Measurements from ENCODE around the gene NOP9.
A peak's percentile ranks its signal among the peaks of the same experiment; 100 is the strongest.

NOP9 gene, protein sequence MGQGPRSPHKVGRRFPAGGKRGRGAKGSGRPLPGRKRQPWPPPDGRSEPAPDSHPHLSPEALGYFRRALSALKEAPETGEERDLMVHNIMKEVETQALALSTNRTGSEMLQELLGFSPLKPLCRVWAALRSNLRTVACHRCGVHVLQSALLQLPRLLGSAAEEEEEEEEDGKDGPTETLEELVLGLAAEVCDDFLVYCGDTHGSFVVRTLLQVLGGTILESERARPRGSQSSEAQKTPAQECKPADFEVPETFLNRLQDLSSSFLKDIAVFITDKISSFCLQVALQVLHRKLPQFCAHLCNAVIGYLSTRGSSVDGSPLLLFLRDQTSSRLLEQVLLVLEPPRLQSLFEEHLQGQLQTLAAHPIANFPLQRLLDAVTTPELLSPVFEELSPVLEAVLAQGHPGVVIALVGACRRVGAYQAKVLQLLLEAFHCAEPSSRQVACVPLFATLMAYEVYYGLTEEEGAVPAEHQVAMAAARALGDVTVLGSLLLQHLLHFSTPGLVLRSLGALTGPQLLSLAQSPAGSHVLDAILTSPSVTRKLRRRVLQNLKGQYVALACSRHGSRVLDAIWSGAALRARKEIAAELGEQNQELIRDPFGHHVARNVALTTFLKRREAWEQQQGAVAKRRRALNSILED

DNA sequence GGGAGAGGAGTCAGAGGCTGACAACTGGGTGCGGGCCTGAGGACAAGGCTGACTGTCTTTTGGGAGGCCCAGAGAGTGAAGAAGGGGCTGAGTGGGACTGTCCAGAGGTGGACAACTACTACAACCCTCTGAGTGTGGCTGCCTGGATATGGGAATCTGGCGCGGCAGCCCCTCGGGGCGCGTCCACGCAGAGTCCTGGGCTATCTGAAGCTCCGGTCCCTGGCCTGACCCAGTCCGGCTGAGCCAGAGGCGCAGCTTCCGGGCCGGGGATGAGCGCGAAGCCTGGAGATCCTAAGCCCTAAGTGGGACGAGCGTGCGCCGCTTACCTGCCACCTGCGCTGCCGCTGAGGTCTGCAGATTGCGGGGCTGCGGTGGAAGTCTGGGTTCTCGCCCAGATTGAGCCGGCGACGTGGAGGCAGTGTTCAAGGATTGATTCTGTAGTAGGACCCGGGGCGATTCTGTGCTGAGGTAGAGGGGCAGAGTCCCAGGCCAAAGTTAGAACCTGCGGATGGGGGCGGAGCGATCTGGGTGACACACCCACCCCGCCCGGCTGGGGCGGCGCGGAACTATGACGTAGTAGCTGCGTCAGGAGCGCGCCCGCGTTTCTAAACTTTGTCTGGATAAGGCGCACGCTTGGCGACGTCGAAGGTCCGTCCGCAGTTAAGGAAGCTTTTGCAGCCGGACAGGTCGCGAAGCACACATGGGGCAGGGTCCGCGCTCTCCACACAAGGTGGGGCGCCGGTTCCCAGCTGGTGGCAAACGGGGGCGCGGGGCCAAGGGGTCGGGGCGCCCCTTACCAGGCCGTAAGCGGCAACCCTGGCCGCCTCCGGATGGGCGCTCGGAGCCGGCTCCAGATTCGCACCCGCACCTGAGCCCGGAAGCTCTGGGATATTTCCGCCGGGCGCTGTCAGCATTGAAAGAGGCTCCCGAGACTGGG, at the start of gene NOP9, which contains the start of gene DHRS1:
Gene NOP9, plus strand, starts transcription at position 596 of the 937 bp plus-strand sequence. Its CDS starts 105 bp downstream, at position 701.
Gene DHRS1, minus strand, starts transcription at position 526 of the 937 bp plus-strand sequence. CDS start 674 bp downstream, outside the sequence.
- Histone ChIP-seq H3K27me3 (ENCODE audit: control insufficient read depth, insufficient read depth, low read length) (no peaks in the 10 kb centered on the region), H3K4me1 (ENCODE audit: control insufficient read depth, low read depth, low read length) (no peaks in the 10 kb centered on the region), H3K36me3 (ENCODE audit: control insufficient read depth, low read depth, low read length) (peaks cover 36% of the 10 kb centered on the region), H3K9me3 (ENCODE audit: control insufficient read depth, low read depth, low read length) (no peaks in the 10 kb centered on the region), H3K9ac (ENCODE audit: low read length) (peak within 1 kb of the TSS; percentile 73), H3K27ac (ENCODE audit: low read length) (no peak within 1 kb of the TSS), H3K4me3 (ENCODE audit: low read length) (peak within 1 kb of the TSS; percentile 89)

GRCh38 chr14:24250354-24250753, 49.3 kb upstream of the NOP9 start:
- no peak overlapping the region for H3K27ac ChIP-seq (ENCODE audit: low read length)
- H3K4me1 ChIP-seq (ENCODE audit: control insufficient read depth, low read depth, low read length): no peaks in the 10 kb centered on the region
- no peaks in the 10 kb centered on the region for H3K9me3 ChIP-seq (ENCODE audit: control insufficient read depth, low read depth, low read length)
- no peaks in the 10 kb centered on the region for H3K27me3 ChIP-seq (ENCODE audit: control insufficient read depth, insufficient read depth, low read length)
- H3K9ac ChIP-seq (ENCODE audit: low read length): no peak overlapping the region
- H3K36me3 ChIP-seq (ENCODE audit: control insufficient read depth, low read depth, low read length): no peaks in the 10 kb centered on the region
- H3K4me3 ChIP-seq (ENCODE audit: low read length): no peak overlapping the region

DNA sequence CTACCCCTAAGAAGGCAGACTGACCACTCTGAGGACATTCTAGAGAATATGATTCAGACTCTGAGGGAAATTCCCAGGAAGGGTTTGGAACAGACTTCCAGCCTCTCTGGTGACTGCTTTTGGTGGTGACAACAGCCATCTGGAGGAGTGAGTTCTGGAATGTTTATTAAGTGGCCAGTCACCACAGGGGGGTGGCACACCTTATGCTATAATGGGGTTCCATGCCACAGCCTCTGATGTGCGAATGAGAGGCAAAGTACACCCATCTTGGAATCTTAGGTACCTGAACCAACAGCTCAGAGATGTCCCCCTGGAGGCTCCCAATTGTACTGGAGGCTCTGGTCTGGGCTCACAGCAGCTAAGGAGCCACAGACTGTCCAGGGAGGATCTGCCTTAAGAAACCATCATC, 47.8 kb upstream of the NOP9 start:
- no peak overlapping the region for H3K9ac ChIP-seq (ENCODE audit: low read length)
- no peaks in the 10 kb centered on the region for H3K4me1 ChIP-seq (ENCODE audit: control insufficient read depth, low read depth, low read length)
- no peaks in the 10 kb centered on the region for H3K36me3 ChIP-seq (ENCODE audit: control insufficient read depth, low read depth, low read length)
- no peak overlapping the region for H3K4me3 ChIP-seq (ENCODE audit: low read length)
- no peaks in the 10 kb centered on the region for H3K9me3 ChIP-seq (ENCODE audit: control insufficient read depth, low read depth, low read length)
- H3K27me3 ChIP-seq (ENCODE audit: control insufficient read depth, insufficient read depth, low read length): no peaks in the 10 kb centered on the region
- no peak overlapping the region for H3K27ac ChIP-seq (ENCODE audit: low read length)

DNA sequence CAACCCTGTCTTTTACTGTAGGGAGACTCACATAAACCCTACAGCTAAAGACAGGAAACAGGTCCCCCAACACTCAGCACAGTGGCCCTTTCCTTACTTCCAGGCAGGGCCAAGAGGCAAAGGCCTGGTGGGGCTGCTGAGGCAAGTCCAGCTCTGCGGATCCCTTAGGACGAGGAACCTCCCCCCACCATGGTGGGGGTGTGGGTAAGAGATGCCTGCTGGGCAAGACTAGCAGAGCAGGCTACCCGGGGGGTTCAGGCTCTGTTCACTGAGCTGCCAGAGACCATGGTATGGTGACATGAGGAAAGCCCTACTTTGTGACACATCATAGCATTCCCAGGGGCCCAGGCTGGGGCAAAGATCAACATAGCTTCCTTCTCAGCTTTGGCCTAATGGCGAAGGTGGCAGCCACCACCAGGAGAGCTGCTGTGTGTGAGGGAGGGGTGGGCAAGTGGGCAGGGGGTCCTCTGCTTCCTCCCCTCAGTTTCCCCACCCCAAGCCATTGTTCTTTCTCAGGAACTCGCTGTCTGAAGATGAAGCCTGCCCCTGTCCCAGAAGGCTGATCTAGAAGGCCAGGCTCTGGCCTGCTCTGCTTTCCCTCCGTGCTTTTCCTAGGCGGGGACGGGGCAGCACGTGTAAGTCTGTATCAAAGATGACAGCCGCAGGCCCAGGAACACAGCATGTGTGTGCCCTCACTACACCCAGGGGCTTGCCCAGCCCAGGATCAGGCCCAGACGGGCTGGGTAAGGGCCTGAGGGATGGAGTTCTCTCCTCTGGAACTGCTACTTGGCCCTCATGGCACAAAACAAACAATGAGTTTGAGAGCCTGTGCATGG, 47.1 kb upstream of the NOP9 start:
- Histone ChIP-seq H3K9me3 (ENCODE audit: control insufficient read depth, low read depth, low read length) (no peaks in the 10 kb centered on the region), H3K27me3 (ENCODE audit: control insufficient read depth, insufficient read depth, low read length) (no peaks in the 10 kb centered on the region), H3K9ac (ENCODE audit: low read length) (no peak overlapping the region), H3K27ac (ENCODE audit: low read length) (no peak overlapping the region), H3K4me1 (ENCODE audit: control insufficient read depth, low read depth, low read length) (no peaks in the 10 kb centered on the region), H3K4me3 (ENCODE audit: low read length) (no peak overlapping the region), H3K36me3 (ENCODE audit: control insufficient read depth, low read depth, low read length) (no peaks in the 10 kb centered on the region)

GRCh38 chr14:24253936-24254335, 45.7 kb upstream of the NOP9 start:
- no peaks in the 10 kb centered on the region for H3K36me3 ChIP-seq (ENCODE audit: control insufficient read depth, low read depth, low read length)

GRCh38 chr14:24254630-24255392, 44.8 kb upstream of the NOP9 start:
- Histone ChIP-seq H3K27ac (ENCODE audit: low read length) (no peak overlapping the region), H3K36me3 (ENCODE audit: control insufficient read depth, low read depth, low read length) (no peaks in the 10 kb centered on the region), H3K9ac (ENCODE audit: low read length) (no peak overlapping the region), H3K4me3 (ENCODE audit: low read length) (no peak overlapping the region), H3K27me3 (ENCODE audit: control insufficient read depth, insufficient read depth, low read length) (no peaks in the 10 kb centered on the region), H3K4me1 (ENCODE audit: control insufficient read depth, low read depth, low read length) (no peaks in the 10 kb centered on the region), H3K9me3 (ENCODE audit: control insufficient read depth, low read depth, low read length) (no peaks in the 10 kb centered on the region)

More at GRCh38 chr14:24253936-24254335, 45.7 kb upstream of the NOP9 start:
- Histone ChIP-seq H3K9ac (ENCODE audit: low read length) (no peak overlapping the region), H3K9me3 (ENCODE audit: control insufficient read depth, low read depth, low read length) (no peaks in the 10 kb centered on the region), H3K27ac (ENCODE audit: low read length) (no peak overlapping the region), H3K4me1 (ENCODE audit: control insufficient read depth, low read depth, low read length) (no peaks in the 10 kb centered on the region), H3K4me3 (ENCODE audit: low read length) (no peak overlapping the region), H3K27me3 (ENCODE audit: control insufficient read depth, insufficient read depth, low read length) (no peaks in the 10 kb centered on the region)

GRCh38 chr14:24255438-24255837, 44.2 kb upstream of the NOP9 start:
- no peak overlapping the region for H3K4me3 ChIP-seq (ENCODE audit: low read length)
- H3K9me3 ChIP-seq (ENCODE audit: control insufficient read depth, low read depth, low read length): no peaks in the 10 kb centered on the region
- no peak overlapping the region for H3K9ac ChIP-seq (ENCODE audit: low read length)
- no peaks in the 10 kb centered on the region for H3K27me3 ChIP-seq (ENCODE audit: control insufficient read depth, insufficient read depth, low read length)
- no peaks in the 10 kb centered on the region for H3K4me1 ChIP-seq (ENCODE audit: control insufficient read depth, low read depth, low read length)
- no peak overlapping the region for H3K27ac ChIP-seq (ENCODE audit: low read length)
- no peaks in the 10 kb centered on the region for H3K36me3 ChIP-seq (ENCODE audit: control insufficient read depth, low read depth, low read length)

DNA sequence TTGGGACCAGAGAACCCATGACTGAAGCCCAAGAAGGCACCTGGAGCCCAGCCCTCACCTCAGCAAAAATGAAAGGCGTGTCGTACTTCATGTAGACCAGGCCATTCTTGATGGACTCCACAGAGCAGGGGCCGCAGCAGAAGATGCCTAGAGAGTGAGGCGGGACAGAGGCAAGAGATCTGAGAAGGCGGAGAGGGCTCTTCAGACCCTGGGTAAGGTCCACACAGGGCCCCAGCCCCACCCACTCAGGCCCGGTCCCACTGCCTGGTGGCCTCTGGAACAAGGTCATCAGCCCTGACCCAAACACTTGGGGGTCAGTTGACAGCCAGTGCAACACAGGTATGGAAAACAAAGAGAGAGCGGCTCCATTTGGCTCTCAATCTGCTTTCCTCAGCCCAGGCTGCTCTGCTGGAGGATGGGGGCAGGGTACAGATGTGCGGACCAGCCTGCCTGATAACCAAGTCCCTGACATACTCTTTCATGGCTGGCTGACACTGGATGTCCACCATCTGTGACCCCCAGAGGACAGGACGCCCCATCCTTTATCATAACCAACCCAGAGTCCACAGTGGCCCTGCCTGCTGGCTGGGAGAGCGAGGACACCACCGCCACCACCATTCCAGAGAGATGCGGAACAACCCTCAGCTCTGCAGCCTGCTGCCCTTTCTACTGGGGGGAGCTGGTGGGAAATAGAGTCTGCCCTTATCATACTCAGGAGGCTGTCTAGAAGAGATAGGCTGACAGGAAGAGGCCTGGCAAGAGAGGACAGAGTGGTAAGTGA, 43.5 kb upstream of the NOP9 start:
- Histone ChIP-seq H3K27ac (ENCODE audit: low read length) (no peak overlapping the region), H3K36me3 (ENCODE audit: control insufficient read depth, low read depth, low read length) (no peaks in the 10 kb centered on the region), H3K4me3 (ENCODE audit: low read length) (no peak overlapping the region), H3K4me1 (ENCODE audit: control insufficient read depth, low read depth, low read length) (no peaks in the 10 kb centered on the region), H3K9me3 (ENCODE audit: control insufficient read depth, low read depth, low read length) (no peaks in the 10 kb centered on the region), H3K9ac (ENCODE audit: low read length) (no peak overlapping the region), H3K27me3 (ENCODE audit: control insufficient read depth, insufficient read depth, low read length) (no peaks in the 10 kb centered on the region)

GRCh38 chr14:24256960-24257359, 42.7 kb upstream of the NOP9 start:
- no peaks in the 10 kb centered on the region for H3K27me3 ChIP-seq (ENCODE audit: control insufficient read depth, insufficient read depth, low read length)

DNA sequence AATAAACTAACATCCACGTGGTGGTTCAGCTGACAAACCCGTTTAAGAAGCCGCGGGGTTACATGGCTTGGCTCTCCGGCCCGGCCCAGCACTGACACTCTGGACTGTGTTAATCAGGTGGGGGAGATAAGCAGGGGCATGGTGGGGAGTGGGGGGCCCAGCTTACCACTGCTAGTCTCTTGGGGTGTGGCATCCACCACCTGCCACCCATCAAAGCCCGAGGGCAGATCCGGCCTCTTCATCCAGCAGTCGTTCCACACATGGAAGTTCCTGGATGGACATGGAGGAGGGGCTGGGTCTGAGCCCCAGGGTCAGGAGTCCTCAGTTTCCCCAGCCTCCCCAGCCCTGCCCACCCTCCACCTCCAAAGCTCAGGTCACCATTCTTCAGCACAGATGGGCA, 41.5 kb upstream of the NOP9 start:
- Histone ChIP-seq H3K4me3 (ENCODE audit: low read length) (no peak overlapping the region), H3K27me3 (ENCODE audit: control insufficient read depth, insufficient read depth, low read length) (no peaks in the 10 kb centered on the region), H3K4me1 (ENCODE audit: control insufficient read depth, low read depth, low read length) (no peaks in the 10 kb centered on the region), H3K36me3 (ENCODE audit: control insufficient read depth, low read depth, low read length) (no peaks in the 10 kb centered on the region), H3K9ac (ENCODE audit: low read length) (no peak overlapping the region), H3K9me3 (ENCODE audit: control insufficient read depth, low read depth, low read length) (no peaks in the 10 kb centered on the region), H3K27ac (ENCODE audit: low read length) (no peak overlapping the region)

More at GRCh38 chr14:24256960-24257359, 42.7 kb upstream of the NOP9 start:
- Histone ChIP-seq H3K9ac (ENCODE audit: low read length) (no peak overlapping the region), H3K4me1 (ENCODE audit: control insufficient read depth, low read depth, low read length) (no peaks in the 10 kb centered on the region), H3K9me3 (ENCODE audit: control insufficient read depth, low read depth, low read length) (no peaks in the 10 kb centered on the region), H3K36me3 (ENCODE audit: control insufficient read depth, low read depth, low read length) (no peaks in the 10 kb centered on the region), H3K27ac (ENCODE audit: low read length) (no peak overlapping the region), H3K4me3 (ENCODE audit: low read length) (no peak overlapping the region)
